GM19035 (cell line): Measurements from ENCODE around the gene NAA30.
"Not testable (repeated sequence)": the region's sequence is repeated elsewhere in the genome, so short reads cannot be mapped to it uniquely, and the experiment has no call there.

Source experiments
- ATAC-seq: cut with Tn5 transposase; IDR thresholded peaks from one replicate; pipeline ENCODE4 v1.9.1; 2021; ENCODE audit not compliant: unreplicated experiment

NAA30 gene

GRCh38 chr14:57390037-57390805 lies at the start of gene NAA30:
Gene NAA30 (plus strand): TSS chr14:57390586. CDS start chr14:57390958, 372 bp downstream.
- peak; percentile 77 for ATAC-seq

GRCh38 chr14:57343545-57344297 lies 46.7 kb upstream of the NAA30 start:
- ATAC-seq = not testable (repeated sequence)

GRCh38 chr14:57345106-57345505 lies 45.3 kb upstream of the NAA30 start:
- ATAC-seq = no peak

GRCh38 chr14:57346741-57347140 lies 43.6 kb upstream of the NAA30 start:
- ATAC-seq = no peak

GRCh38 chr14:57352396-57353170 lies 37.8 kb upstream of the NAA30 start:
- no peak for ATAC-seq

GRCh38 chr14:57355081-57355800 lies 35.1 kb upstream of the NAA30 start:
- no peak for ATAC-seq

- ATAC-seq = no peak
Observed at GRCh38 chr14:57362361-57362760, 28.0 kb upstream of the NAA30 start.

- ATAC-seq = no peak
Observed at GRCh38 chr14:57364659-57365450, 25.5 kb upstream of the NAA30 start.

GRCh38 chr14:57370187-57370586 lies 20.2 kb upstream of the NAA30 start:
- not testable (repeated sequence) for ATAC-seq

GRCh38 chr14:57371013-57371412 lies 19.4 kb upstream of the NAA30 start:
- no peak for ATAC-seq

GRCh38 chr14:57375156-57375555 lies 15.2 kb upstream of the NAA30 start:
- ATAC-seq = no peak

GRCh38 chr14:57378661-57379060 lies 11.7 kb upstream of the NAA30 start:
- ATAC-seq = no peak

GRCh38 chr14:57380935-57381334 lies 9.5 kb upstream of the NAA30 start:
- no peak for ATAC-seq

- no peak for ATAC-seq
Observed at GRCh38 chr14:57382283-57382682, 8.1 kb upstream of the NAA30 start.

- ATAC-seq = no peak
Observed at GRCh38 chr14:57383125-57383745, 7.2 kb upstream of the NAA30 start.

GRCh38 chr14:57388067-57388466 lies 2.3 kb upstream of the NAA30 start:
- no peak for ATAC-seq

GRCh38 chr14:57389646-57390036 lies 745 bp upstream of the NAA30 start:
- no peak for ATAC-seq

GRCh38 chr14:57390806-57391516 lies 575 bp downstream of the NAA30 start:
- ATAC-seq = peak; percentile 48
